ENCODE results near the gene GAREM1. TPM values are rescaled to one million over a fixed set of nuclear protein-coding genes. Genes with fewer than 3 reads are reported as not detected.

GAREM1 gene
- total RNA-seq, 1 experiment from 2014 or later, result 21.4 TPM

DNA sequence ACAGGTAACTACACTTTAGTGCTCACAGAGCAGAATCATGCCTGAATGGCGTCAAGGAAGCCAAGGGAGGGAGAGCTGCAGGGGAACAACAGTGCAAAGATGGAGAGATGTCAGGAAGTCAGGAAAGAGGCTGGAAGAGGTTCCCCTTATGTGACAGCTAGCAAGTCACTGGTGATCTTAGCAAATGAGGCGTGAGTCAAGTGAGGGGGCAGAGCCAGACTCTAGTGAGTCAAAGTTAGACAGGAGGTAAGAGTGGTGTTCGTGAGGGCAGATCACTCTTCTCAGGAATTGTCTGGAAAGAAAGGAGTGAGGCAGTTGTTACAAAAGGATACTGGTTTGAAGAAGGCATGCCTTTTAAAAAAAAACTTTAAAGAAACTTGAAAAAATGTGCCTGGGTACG lies 193.8 kb downstream of the GAREM1 start:
- DNase-seq (ENCODE audit: unreplicated experiment), result no peak
- Mint-ChIP-seq H3K27me3 (ENCODE audit: insufficient read depth, unreplicated experiment) (no peaks in the 10 kb centered on the region), H3K27ac (ENCODE audit: low read depth, unreplicated experiment) (no peak overlapping the region), H3K4me3 (ENCODE audit: unreplicated experiment) (no peak overlapping the region), H3K4me1 (ENCODE audit: insufficient read depth, unreplicated experiment) (peaks cover 18% of the 10 kb centered on the region), H3K9me3 (ENCODE audit: unreplicated experiment) (no peaks in the 10 kb centered on the region), H3K36me3 (ENCODE audit: insufficient read depth, unreplicated experiment) (peaks cover 14% of the 10 kb centered on the region)
- intact Hi-C loops (cut with micrococcal nuclease), result no loop called here
- CTCF ChIA-PET, result interaction anchor here (0.6 to 6.0 kb wide), 7 partner anchors 13 to 271 kb away, joined by 3 to 32 read pairs (median 5); partner anchors contain the start of gene GAREM1
- BruUV-seq (replicated peaks), result no TSS peak
- POLR2A ChIA-PET, result interaction anchor here (0.7 to 0.8 kb wide), 2 partner anchors 20 to 193 kb away, joined by 3 to 4 read pairs; no protein-coding TSS in a partner anchor
- TF ChIP-seq, protein P1, sequence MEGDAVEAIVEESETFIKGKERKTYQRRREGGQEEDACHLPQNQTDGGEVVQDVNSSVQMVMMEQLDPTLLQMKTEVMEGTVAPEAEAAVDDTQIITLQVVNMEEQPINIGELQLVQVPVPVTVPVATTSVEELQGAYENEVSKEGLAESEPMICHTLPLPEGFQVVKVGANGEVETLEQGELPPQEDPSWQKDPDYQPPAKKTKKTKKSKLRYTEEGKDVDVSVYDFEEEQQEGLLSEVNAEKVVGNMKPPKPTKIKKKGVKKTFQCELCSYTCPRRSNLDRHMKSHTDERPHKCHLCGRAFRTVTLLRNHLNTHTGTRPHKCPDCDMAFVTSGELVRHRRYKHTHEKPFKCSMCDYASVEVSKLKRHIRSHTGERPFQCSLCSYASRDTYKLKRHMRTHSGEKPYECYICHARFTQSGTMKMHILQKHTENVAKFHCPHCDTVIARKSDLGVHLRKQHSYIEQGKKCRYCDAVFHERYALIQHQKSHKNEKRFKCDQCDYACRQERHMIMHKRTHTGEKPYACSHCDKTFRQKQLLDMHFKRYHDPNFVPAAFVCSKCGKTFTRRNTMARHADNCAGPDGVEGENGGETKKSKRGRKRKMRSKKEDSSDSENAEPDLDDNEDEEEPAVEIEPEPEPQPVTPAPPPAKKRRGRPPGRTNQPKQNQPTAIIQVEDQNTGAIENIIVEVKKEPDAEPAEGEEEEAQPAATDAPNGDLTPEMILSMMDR (IDR thresholded peaks at IDR 0.05; ENCODE audit: unreplicated experiment), result no peak

DNA sequence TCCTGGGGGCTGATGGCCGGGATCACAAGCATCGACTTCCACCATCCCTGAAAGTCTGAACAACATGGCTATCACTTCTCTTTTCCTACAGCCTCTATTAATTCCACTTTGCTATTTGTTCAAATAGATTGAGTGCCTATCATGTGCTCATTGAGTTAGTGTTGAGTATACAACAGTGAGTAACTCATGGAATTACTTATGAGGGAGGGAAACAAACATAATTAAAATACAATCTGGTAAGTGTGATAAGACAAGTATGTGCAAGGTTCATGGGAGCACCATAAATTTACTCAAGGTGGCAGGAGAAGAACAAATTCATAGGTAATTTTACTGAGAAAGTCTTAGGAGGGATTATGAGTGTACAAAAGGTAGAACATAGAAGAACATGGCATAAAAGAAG lies 194.4 kb downstream of the GAREM1 start:
- no peak for DNase-seq (ENCODE audit: unreplicated experiment)
- Mint-ChIP-seq H3K27me3 (ENCODE audit: insufficient read depth, unreplicated experiment) (no peaks in the 10 kb centered on the region), H3K4me1 (ENCODE audit: insufficient read depth, unreplicated experiment) (peaks cover 23% of the 10 kb centered on the region), H3K27ac (ENCODE audit: low read depth, unreplicated experiment) (no peak overlapping the region), H3K36me3 (ENCODE audit: insufficient read depth, unreplicated experiment) (peaks cover 14% of the 10 kb centered on the region), H3K4me3 (ENCODE audit: unreplicated experiment) (no peak overlapping the region), H3K9me3 (ENCODE audit: unreplicated experiment) (no peaks in the 10 kb centered on the region)
- BruUV-seq (replicated peaks), result no TSS peak
- TF ChIP-seq, protein P1 (IDR thresholded peaks at IDR 0.05; ENCODE audit: unreplicated experiment), result no peak
- POLR2A ChIA-PET, result interaction anchor here (0.9 kb wide), 1 partner anchor 198 kb away, joined by 3 read pairs; no protein-coding TSS in a partner anchor
- CTCF ChIA-PET, result interaction anchor here (1.2 to 10.4 kb wide), 4 partner anchors 13 to 274 kb away, joined by 3 to 193 read pairs (median 102); partner anchors contain the start of gene GAREM1
- intact Hi-C loops (cut with micrococcal nuclease), result no loop called here

DNA sequence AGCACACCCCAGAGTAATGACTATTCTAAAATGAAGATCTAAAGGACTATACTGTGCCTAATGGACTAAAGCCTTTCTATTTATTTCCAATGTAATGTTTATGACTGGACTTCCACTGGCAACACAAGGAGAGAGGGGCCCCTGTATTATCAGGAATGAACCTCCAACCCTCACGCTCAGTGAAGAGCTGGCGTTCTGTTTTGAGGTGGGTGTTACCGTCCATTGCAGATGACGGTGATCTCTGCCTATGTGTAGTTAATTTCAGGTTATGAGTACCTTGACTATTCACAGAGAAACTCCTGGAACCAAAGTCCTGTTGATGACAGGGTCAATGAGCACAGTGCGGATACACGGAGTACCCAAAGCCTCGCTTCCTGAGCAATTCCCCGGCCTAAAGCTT lies 195.5 kb downstream of the GAREM1 start:
- BruUV-seq (replicated peaks), result no TSS peak
- no peak for DNase-seq (ENCODE audit: unreplicated experiment)
- ChIA-PET CTCF (interaction anchor here (0.6 to 10.4 kb wide), 4 partner anchors 34 to 275 kb away, joined by 3 to 193 read pairs (median 87); partner anchors contain the start of gene GAREM1), POLR2A (interaction anchor here (1.2 kb wide), 1 partner anchor 254 kb away, joined by 3 read pairs; no protein-coding TSS in a partner anchor)
- no peaks in the 10 kb centered on the region for H3K9me3 Mint-ChIP-seq (ENCODE audit: unreplicated experiment)
- H3K27ac Mint-ChIP-seq (ENCODE audit: low read depth, unreplicated experiment), result peak overlapping the region; percentile 8
- H3K36me3 Mint-ChIP-seq (ENCODE audit: insufficient read depth, unreplicated experiment), result peaks cover 18% of the 10 kb centered on the region
- TF ChIP-seq, protein P1 (IDR thresholded peaks at IDR 0.05; ENCODE audit: unreplicated experiment), result no peak
- H3K4me3 Mint-ChIP-seq (ENCODE audit: unreplicated experiment), result no peak overlapping the region
- intact Hi-C loops (cut with micrococcal nuclease), result no loop called here
- no peaks in the 10 kb centered on the region for H3K27me3 Mint-ChIP-seq (ENCODE audit: insufficient read depth, unreplicated experiment)
- H3K4me1 Mint-ChIP-seq (ENCODE audit: insufficient read depth, unreplicated experiment), result peaks cover 15% of the 10 kb centered on the region

DNA sequence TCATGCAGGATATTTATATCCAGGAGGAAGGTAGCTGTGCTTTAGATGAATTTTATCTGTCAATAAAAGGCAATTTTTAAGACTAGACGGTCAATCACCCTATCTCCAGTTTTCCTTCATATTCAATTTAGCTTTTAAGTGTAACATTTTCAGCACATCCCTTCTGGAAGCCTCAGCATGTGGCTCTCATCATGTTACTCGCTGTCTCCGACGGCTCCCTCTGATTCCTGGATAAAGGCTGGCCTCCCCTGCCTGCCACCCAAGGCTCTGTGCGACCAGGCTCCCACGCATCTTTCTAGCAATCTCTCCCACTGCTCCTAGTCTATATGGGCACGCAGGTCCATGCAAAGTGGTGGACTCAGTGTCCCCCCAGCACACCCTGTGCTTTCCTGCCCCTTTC lies 196.4 kb downstream of the GAREM1 start:
- ChIA-PET POLR2A (interaction anchor here (0.5 to 1.2 kb wide), 4 partner anchors 25 to 317 kb away, joined by 3 to 4 read pairs (median 3); no protein-coding TSS in a partner anchor), CTCF (interaction anchor here (0.6 to 10.4 kb wide), 6 partner anchors 11 to 276 kb away, joined by 4 to 193 read pairs (median 90); partner anchors contain the start of gene GAREM1)
- intact Hi-C loops (cut with micrococcal nuclease), result no loop called here
- BruUV-seq (replicated peaks), result no TSS peak
- no peaks in the 10 kb centered on the region for H3K9me3 Mint-ChIP-seq (ENCODE audit: unreplicated experiment)
- peaks cover 27% of the 10 kb centered on the region for H3K36me3 Mint-ChIP-seq (ENCODE audit: insufficient read depth, unreplicated experiment)
- no peak overlapping the region for H3K27ac Mint-ChIP-seq (ENCODE audit: low read depth, unreplicated experiment)
- TF ChIP-seq, protein P1 (IDR thresholded peaks at IDR 0.05; ENCODE audit: unreplicated experiment), result no peak
- DNase-seq (ENCODE audit: unreplicated experiment), result no peak
- H3K4me1 Mint-ChIP-seq (ENCODE audit: insufficient read depth, unreplicated experiment), result peaks cover 15% of the 10 kb centered on the region
- H3K27me3 Mint-ChIP-seq (ENCODE audit: insufficient read depth, unreplicated experiment), result no peaks in the 10 kb centered on the region
- H3K4me3 Mint-ChIP-seq (ENCODE audit: unreplicated experiment), result no peak overlapping the region
